ENCODE measurements around the gene DGKI. TPM values are rescaled to one million over a fixed set of nuclear protein-coding genes. Genes with fewer than 3 reads are reported as not detected.

Gene DGKI
- total RNA-seq, 4 donors from 2014 or later = 0.02 to 1.8 (median 0.07) TPM; not detected in 1

DNA sequence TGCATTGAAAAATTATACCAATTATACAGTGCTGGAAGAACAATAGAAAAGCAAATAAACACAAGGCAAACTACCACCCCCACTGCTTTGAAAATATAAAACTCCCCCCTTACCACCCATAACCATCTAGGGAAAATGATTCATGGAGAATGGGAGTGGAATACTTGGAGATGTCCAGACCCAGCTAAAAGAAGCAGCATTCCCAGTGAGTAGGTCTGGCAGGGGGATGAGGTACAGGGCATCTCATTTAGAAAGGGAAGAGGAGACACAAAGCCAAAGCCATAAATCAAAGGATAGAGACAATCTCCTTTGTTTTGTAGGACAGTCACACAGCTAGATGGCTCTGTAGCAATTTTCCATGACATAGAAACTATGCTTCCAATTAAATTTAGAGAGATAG is 36.0 kb upstream of the DGKI start:
- in situ Hi-C loops (cut with MboI; ENCODE audit: low sequenced_read_pairs in 4 of 4) (no loop called here), intact Hi-C loops (cut with DNase I; ENCODE audit: low total_unique reads) (no loop called here)
- Histone ChIP-seq H3K4me1 (peaks cover 23 to 38% of the 10 kb centered on the region in 2 donors), H3K27ac (peak overlapping the region; percentile 42 to 81 (median 78)), H3K36me3 (peaks cover 0 to 32% of the 10 kb centered on the region in 2 donors), H3K4me3 (no peak overlapping the region), H3K9me3 (no peaks in the 10 kb centered on the region), H3K27me3 (no peaks in the 10 kb centered on the region)
- TF ChIP-seq, protein P1, sequence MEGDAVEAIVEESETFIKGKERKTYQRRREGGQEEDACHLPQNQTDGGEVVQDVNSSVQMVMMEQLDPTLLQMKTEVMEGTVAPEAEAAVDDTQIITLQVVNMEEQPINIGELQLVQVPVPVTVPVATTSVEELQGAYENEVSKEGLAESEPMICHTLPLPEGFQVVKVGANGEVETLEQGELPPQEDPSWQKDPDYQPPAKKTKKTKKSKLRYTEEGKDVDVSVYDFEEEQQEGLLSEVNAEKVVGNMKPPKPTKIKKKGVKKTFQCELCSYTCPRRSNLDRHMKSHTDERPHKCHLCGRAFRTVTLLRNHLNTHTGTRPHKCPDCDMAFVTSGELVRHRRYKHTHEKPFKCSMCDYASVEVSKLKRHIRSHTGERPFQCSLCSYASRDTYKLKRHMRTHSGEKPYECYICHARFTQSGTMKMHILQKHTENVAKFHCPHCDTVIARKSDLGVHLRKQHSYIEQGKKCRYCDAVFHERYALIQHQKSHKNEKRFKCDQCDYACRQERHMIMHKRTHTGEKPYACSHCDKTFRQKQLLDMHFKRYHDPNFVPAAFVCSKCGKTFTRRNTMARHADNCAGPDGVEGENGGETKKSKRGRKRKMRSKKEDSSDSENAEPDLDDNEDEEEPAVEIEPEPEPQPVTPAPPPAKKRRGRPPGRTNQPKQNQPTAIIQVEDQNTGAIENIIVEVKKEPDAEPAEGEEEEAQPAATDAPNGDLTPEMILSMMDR (IDR thresholded peaks at IDR 0.05 in 4 of 5, conservative IDR thresholded peaks at IDR 0.05 in 1 of 5) = no peak
- no peak for TF ChIP-seq POLR2A (IDR thresholded peaks at IDR 0.05)
- ATAC-seq (peak; percentile 35 to 53), DNase-seq (no peak)

DNA sequence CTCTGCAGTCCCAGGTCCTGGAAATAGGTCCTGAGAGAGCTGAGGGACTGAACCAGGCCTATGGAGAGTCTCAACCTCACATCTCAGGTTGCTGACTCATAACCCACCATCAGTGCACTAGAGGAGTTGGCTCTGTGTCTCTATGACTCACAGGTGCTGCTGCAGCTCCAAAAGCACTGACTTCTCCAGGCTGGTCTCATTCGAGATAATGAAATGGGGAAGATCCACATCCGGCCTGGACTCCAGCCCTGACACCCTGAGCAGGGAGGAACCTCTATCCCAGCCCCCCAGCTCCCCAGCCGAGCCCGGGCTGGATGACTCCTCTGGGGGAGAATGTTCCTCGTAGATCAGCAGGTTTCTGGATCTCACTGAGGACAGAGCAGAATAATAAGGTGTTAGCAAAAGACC is 35.5 kb upstream of the DGKI start:
- Histone ChIP-seq H3K27ac (peak overlapping the region; percentile 42 to 81 (median 78)), H3K4me3 (no peak overlapping the region), H3K27me3 (no peaks in the 10 kb centered on the region), H3K4me1 (peaks cover 23 to 44% of the 10 kb centered on the region in 2 donors), H3K9me3 (no peaks in the 10 kb centered on the region), H3K36me3 (peaks cover 0 to 32% of the 10 kb centered on the region in 2 donors)
- in situ Hi-C loops (cut with MboI; ENCODE audit: low sequenced_read_pairs in 4 of 4) = no loop called here
- intact Hi-C loops (cut with DNase I; ENCODE audit: low total_unique reads) = no loop called here
- TF ChIP-seq, protein P1 (IDR thresholded peaks at IDR 0.05 in 4 of 5, conservative IDR thresholded peaks at IDR 0.05 in 1 of 5) = no peak
- TF ChIP-seq POLR2A (IDR thresholded peaks at IDR 0.05) = peak; percentile 12 to 53
- DNase-seq (peak; percentile 53 to 68), ATAC-seq (peak; percentile 85 to 91)

GRCh38 chr7:137881607-137882260 is 35.0 kb upstream of the DGKI start:
- TF ChIP-seq, protein P1 (IDR thresholded peaks at IDR 0.05 in 4 of 5, conservative IDR thresholded peaks at IDR 0.05 in 1 of 5) = no peak
- no peak for TF ChIP-seq POLR2A (IDR thresholded peaks at IDR 0.05)
- peaks cover 0 to 32% of the 10 kb centered on the region in 2 donors for H3K36me3 ChIP-seq
- H3K27ac ChIP-seq = peak overlapping the region; percentile 42 to 81 (median 78)
- no peaks in the 10 kb centered on the region for H3K27me3 ChIP-seq
- intact Hi-C loops (cut with DNase I; ENCODE audit: low total_unique reads) = no loop called here
- H3K4me3 ChIP-seq = no peak overlapping the region
- H3K4me1 ChIP-seq = peaks cover 23 to 49% of the 10 kb centered on the region in 2 donors
- H3K9me3 ChIP-seq = no peaks in the 10 kb centered on the region
- in situ Hi-C loops (cut with MboI; ENCODE audit: low sequenced_read_pairs in 4 of 4) = no loop called here
- DNase-seq (no peak), ATAC-seq (no peak)

DNA sequence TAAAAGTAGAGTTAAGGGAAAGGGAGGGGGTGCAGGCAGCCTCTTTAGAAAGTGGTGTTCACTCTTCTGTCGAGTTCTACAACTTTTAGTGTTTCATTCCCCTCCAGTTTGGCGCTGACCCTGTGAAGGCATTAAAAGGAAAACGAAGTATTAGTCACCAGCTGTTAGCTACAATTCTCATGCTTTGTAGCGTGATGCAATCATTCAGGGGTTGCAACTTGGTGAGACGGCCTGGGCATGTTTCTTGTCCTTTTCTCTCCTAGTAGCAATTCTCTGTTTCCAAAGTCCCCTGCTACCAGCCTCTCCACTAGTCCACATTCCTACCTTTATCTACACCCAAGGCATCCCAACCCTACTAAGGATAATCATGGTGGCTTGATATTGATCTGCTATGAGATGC is 33.7 kb upstream of the DGKI start:
- Histone ChIP-seq H3K27ac (peak overlapping the region; percentile 68 to 81 (median 72)), H3K4me3 (no peak overlapping the region), H3K36me3 (peaks cover 0 to 32% of the 10 kb centered on the region in 2 donors), H3K27me3 (no peaks in the 10 kb centered on the region), H3K4me1 (peaks cover 23 to 48% of the 10 kb centered on the region in 2 donors), H3K9me3 (no peaks in the 10 kb centered on the region)
- ATAC-seq (peak; percentile 24 to 49), DNase-seq (peak in 1 of 2 donors; percentile 30)
- no peak for TF ChIP-seq POLR2A (IDR thresholded peaks at IDR 0.05)
- intact Hi-C loops (cut with DNase I; ENCODE audit: low total_unique reads) (no loop called here), in situ Hi-C loops (cut with MboI; ENCODE audit: low sequenced_read_pairs in 4 of 4) (no loop called here)

DNA sequence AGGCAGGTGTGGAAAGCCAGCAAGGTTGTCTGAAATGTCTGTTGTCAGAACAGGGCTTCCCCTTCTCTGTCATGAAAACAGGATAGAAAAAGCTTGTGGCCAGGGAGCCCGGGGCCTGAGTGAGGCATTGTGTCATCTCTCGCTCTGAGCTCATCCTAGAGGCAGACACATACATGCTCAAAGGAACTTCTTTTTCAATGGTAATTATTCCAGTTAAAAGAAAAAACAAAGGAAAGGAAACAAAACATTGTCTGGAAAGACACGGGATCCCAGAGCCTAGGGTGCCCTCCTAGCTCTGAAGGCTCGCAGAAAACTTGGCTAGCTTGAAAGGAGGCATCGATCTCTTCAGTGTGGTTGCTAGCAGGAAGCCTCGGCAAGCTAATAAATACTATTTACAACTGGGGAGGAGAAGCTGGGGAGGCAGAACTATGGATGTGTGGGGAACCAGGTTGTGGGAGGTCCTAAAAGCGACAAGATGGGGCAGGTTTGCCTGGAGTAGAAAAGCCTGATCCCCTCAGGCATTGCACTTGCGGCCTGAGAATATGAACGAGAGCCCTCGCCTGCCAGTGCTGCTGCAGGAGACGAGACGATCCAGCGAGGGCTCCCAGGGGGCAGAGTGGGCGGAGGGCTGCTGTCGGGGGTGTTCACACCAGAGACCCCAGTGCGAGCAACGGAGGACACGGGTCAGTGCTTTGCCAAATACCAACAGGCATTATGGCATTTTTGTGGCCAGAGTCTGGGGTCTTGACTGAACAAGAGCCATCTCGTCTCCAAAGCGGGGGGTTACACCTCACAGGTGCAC is 32.8 kb upstream of the DGKI start:
- H3K36me3 ChIP-seq = peaks cover 0 to 28% of the 10 kb centered on the region in 2 donors
- in situ Hi-C loops (cut with MboI; ENCODE audit: low sequenced_read_pairs in 4 of 4) = no loop called here
- TF ChIP-seq, protein P1 (IDR thresholded peaks at IDR 0.05 in 4 of 5, conservative IDR thresholded peaks at IDR 0.05 in 1 of 5) = no peak
- no peak for TF ChIP-seq POLR2A (IDR thresholded peaks at IDR 0.05)
- H3K4me1 ChIP-seq = peaks cover 23 to 57% of the 10 kb centered on the region in 2 donors
- peak overlapping the region; percentile 68 to 81 (median 72) for H3K27ac ChIP-seq
- H3K9me3 ChIP-seq = no peaks in the 10 kb centered on the region
- ATAC-seq (peak in 1 of 2 donors; percentile 25), DNase-seq (no peak)
- H3K27me3 ChIP-seq = no peaks in the 10 kb centered on the region
- intact Hi-C loops (cut with DNase I; ENCODE audit: low total_unique reads) = no loop called here
- no peak overlapping the region for H3K4me3 ChIP-seq
